GM18858 (cell line): ENCODE measurements around the gene THAP6.
"Not testable (repeated sequence)": the region's sequence is repeated elsewhere in the genome, so short reads cannot be mapped to it uniquely, and the experiment has no call there.

Experiments used
- ATAC-seq: cut with Tn5 transposase; IDR thresholded peaks from one replicate; pipeline ENCODE4 v1.9.1; 2021; ENCODE audit not compliant: unreplicated experiment

THAP6 gene

GRCh38 chr4:75514131-75514948 lies at the start of gene THAP6, which contains the start of gene RCHY1:
THAP6 (plus strand) TSS chr4:75514473; CDS start chr4:75515453, 980 bp downstream.
RCHY1 (minus strand) TSS chr4:75514403; CDS start chr4:75514286, 117 bp downstream.
- peak; percentile 87 for ATAC-seq

- ATAC-seq, result no peak
Measured at GRCh38 chr4:75469896-75470295, 44.4 kb upstream of the THAP6 start.

- no peak for ATAC-seq
Measured at GRCh38 chr4:75470738-75471137, 43.5 kb upstream of the THAP6 start.

GRCh38 chr4:75477201-75477600 lies 37.1 kb upstream of the THAP6 start:
- no peak for ATAC-seq

- no peak for ATAC-seq
Measured at GRCh38 chr4:75484190-75484589, 30.1 kb upstream of the THAP6 start.

GRCh38 chr4:75490155-75490554 lies 24.1 kb upstream of the THAP6 start:
- ATAC-seq, result no peak

- no peak for ATAC-seq
Measured at GRCh38 chr4:75494563-75494962, 19.7 kb upstream of the THAP6 start.

- no peak for ATAC-seq
Measured at GRCh38 chr4:75495476-75495875, 18.8 kb upstream of the THAP6 start.

- ATAC-seq, result no peak
Measured at GRCh38 chr4:75496406-75496805, 17.9 kb upstream of the THAP6 start.

GRCh38 chr4:75497133-75497532 lies 17.1 kb upstream of the THAP6 start:
- no peak for ATAC-seq

- ATAC-seq, result no peak
Measured at GRCh38 chr4:75498041-75498440, 16.2 kb upstream of the THAP6 start.

- no peak for ATAC-seq
Measured at GRCh38 chr4:75499900-75500299, 14.4 kb upstream of the THAP6 start.

GRCh38 chr4:75502671-75503070 lies 11.6 kb upstream of the THAP6 start:
- ATAC-seq, result no peak

- no peak for ATAC-seq
Measured at GRCh38 chr4:75505630-75506029, 8.6 kb upstream of the THAP6 start.

GRCh38 chr4:75509592-75509991 lies 4.7 kb upstream of the THAP6 start:
- ATAC-seq, result not testable (repeated sequence)

GRCh38 chr4:75511841-75512240 lies 2.4 kb upstream of the THAP6 start:
- no peak for ATAC-seq

GRCh38 chr4:75512386-75513211 lies 1.7 kb upstream of the THAP6 start:
- ATAC-seq, result no peak

GRCh38 chr4:75513526-75514130 lies 645 bp upstream of the THAP6 start:
- no peak for ATAC-seq

- ATAC-seq, result no peak
Measured at GRCh38 chr4:75514949-75515612, 808 bp downstream of the THAP6 start.

GRCh38 chr4:75516144-75516543 lies 1.9 kb downstream of the THAP6 start:
- ATAC-seq, result no peak

GRCh38 chr4:75519452-75519851 lies 5.2 kb downstream of the THAP6 start:
- not testable (repeated sequence) for ATAC-seq
